Stimulated activated CD4-positive, alpha-beta T cell treated with anti-CD3 and anti-CD28 coated beads, Interleukin-4, amount 100 ng/mL, for 48 hours (primary cell): Measurements from ENCODE around the gene SRD5A1.

ENCODE experiments used
- DNase-seq, 2 donors: peaks; one replicate each; pipeline ENCODE4 v3.0.0-alpha.2; 2020; ENCODE audit warnings: low read depth in 2 of 2

Gene SRD5A1

DNA sequence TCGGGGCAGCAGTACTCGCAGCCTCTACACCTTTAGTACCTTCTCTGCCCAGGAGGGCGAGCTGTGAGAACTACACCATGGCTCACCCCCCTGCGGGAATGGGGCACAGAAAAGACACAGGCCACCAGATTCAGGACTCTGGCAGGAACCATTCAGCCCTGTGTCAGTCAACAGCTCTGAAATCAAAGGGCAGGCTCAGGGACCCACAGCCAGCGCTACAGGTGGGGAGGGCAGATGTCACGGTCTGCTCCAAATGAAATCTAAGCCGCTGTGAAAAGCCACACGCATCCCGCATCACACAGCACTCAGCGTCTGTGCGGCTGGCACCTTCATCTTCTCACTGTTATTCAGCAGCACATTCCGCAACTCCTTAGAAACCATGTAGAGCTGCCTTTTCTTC is 28.3 kb upstream of the SRD5A1 start:
- no peak for DNase-seq

- no peak for DNase-seq
Observed at GRCh38 chr5:6606884-6607558, 26.2 kb upstream of the SRD5A1 start.

DNA sequence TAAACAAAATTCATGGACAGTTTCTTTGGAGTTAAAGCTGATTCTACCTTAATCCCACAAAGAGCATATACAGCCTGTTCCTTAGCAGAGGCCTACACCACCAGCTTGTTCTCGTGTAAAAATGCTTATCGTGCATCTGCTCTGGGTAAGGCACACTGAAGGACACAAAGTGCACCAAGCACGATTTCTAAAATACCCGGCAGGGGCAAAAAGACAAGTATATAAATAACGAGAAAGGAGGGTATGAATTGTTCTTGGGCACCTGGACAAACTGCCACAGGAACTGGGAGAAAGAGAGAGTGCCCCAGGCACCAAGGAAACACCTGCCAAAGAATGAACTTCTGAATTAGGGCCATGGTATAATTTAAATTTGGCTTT is 25.7 kb upstream of the SRD5A1 start:
- DNase-seq: no peak

DNA sequence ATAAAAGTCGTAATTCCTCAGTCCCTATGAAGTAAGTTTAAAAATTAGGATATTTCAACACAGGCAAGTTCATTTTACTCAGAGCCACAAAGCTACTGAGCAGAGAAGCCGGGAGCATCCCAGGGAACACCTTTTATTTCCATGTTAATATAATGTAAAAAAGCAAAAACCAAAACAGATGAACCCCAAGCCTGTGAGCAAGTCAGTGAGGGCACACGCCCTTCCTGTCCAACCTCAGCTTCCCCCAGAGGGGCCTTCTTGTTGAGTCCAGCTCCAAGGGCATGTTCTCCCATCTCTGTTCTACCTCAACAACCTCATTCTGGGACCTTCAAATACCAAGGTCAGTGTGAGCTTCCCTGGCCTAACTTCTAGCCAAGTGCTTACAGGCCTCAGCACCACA is 25.2 kb upstream of the SRD5A1 start:
- no peak for DNase-seq

DNA sequence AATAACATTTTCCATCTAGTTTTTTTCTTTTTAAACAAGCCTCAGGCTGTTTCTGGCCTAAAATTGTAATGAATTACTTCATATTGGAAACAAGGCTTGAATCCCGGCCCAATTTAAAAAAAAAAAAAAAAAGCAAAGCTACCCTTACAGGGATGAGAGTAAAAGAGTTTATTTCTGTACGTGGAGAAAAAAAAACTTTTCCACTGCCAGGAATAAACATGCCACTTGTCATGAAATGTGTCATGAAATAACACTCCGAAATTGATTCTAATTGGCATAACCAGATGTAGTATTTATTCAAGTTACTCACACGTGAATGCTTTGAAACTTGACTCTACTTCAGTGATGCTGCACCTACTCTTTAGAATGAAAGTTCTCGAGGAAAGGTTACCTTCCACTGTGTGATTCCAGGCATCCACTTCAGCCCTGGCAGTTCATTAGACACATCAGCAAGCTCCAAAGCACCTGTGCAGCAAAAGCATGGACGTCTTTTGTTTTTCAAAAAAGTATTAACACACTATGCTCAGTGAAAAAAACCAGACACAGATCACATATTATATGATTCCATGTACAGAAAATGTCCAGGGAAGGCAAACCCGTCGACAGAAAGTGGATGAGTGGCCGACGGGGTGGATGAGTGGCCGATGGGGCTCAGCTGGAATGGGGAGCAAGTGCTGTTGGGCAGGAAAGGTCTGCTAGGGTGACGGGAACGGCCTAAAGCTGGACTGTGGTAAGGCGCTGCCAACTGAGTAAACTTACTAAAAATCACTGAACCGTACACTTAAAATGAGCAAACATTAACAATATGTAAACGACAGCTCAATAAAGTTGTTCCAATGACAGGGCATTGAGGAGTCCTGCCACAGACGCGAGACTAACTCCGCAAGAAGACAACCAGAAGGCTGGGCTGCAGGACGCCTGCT is 21.6 kb upstream of the SRD5A1 start:
- DNase-seq: no peak

DNA sequence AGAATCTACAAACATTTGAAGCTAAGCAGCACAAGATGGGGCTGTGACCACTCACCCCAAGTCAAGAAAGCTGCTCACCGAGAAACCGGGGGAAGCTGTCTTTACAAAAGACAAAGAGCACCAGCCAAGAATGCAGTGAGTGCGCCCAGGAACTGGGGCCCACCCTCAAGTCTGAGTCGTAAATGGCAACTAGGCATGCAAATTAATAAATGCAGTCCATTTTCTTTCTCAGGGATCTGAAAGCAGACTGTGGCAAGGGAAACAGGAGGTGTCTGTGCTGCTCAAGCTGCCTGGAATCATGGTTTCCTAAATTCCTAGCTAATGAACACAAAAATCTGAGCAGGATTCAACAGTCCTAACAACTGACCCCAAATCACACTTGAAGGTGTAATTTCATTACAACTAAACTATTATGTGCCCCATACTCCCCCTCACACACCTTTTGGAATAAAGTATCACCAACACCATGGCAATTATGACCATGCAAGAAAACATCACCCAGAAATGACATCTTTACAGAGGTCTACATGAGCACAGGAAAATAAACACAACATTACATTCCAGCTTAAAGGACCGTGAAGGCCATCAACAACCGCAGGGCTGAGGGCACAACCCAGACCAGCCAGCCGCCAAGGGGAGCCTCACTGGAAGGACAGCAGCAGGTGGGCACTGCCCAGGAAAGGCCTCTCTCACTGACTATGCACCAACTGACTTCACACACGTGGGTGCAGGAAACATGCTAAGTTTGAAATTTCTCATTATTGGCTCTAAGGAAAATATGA is 18.0 kb upstream of the SRD5A1 start:
- no peak for DNase-seq

- DNase-seq: no peak
Observed at GRCh38 chr5:6616632-6617031, 16.6 kb upstream of the SRD5A1 start.

- DNase-seq: no peak
Observed at GRCh38 chr5:6623228-6623627, 10.0 kb upstream of the SRD5A1 start.

DNA sequence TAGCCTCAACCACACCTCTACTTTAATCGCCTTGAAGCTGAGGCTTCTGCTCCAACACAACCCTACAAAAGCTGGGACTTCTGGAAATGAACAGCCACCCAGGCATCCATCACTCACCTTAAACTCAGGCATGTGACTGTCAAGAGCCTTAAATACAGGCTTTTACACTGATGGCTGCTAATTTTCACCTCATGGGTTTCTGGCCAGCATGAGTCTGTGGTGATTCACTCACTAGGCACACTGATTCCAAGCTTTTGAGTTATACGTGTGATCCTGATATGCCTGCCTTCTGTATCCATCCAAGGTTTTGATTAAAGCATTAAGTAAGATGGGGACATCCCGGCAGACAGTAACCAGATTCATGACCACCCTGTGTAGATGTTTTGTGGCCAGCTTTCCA is 9.3 kb upstream of the SRD5A1 start:
- no peak for DNase-seq

GRCh38 chr5:6626508-6626907 is 6.7 kb upstream of the SRD5A1 start:
- DNase-seq: no peak

- no peak for DNase-seq
Observed at GRCh38 chr5:6631441-6631840, 1.8 kb upstream of the SRD5A1 start.

GRCh38 chr5:6632324-6632887 is 834 bp upstream of the SRD5A1 start:
- no peak for DNase-seq

DNA sequence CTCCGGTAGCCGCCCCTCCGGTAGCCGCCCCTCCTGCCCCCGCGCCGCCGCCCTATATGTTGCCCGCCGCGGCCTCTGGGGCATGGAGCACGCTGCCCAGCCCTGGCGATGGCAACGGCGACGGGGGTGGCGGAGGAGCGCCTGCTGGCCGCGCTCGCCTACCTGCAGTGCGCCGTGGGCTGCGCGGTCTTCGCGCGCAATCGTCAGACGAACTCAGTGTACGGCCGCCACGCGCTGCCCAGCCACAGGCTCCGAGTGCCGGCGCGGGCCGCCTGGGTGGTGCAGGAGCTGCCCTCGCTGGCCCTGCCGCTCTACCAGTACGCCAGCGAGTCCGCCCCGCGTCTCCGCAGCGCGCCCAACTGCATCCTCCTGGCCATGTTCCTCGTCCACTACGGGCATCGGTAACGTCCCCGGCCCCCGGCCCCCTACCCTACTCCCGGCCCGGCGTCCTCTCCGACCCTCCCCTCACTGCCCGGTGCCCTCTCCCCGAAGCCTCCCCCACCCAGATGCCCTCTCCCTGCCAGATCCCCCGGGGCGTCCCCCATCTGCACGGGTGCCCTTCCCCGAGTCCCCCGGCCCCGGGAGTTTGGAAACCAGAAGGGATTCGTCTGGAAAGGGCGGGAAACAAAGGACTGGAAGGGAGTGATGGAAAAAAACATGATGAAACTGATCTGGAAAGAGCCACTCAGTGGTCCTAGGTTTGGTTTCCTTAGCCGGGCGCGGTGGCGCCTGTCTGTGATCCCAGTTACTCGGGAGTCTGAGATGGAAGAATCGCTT is 417 bp downstream of the SRD5A1 start:
- DNase-seq: no peak

GRCh38 chr5:6634306-6634705 is 1.1 kb downstream of the SRD5A1 start:
- DNase-seq: no peak

DNA sequence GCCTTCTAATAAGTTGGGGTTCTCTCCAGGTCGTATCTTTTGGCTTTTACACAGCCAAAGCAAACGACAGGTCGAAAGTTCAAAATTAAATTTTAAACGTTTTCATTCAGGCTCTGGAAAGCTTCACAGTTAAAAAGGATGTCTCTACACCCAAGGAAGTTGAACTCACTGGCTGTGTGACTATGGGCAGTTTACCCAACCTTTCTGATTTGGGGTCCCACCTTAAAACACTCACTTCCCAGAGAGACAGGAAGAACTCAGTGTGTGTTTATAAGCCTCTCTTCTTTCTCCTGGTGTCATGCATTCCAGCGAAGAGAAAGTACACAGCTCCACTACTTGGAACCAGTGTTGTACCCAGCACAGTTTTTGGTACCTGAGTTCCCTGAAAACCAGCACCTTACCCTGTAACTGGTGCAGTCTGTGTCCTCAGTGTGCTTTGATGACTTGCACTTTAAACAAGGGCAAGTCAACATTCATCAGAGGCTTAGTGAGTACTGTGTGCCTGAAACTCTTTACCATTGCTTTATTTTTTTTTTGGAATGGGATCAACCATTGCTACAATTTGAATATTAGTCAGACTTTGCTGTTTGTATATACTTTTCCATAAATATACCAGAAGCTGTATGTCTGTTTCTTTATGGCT is 1.7 kb downstream of the SRD5A1 start:
- no peak for DNase-seq

DNA sequence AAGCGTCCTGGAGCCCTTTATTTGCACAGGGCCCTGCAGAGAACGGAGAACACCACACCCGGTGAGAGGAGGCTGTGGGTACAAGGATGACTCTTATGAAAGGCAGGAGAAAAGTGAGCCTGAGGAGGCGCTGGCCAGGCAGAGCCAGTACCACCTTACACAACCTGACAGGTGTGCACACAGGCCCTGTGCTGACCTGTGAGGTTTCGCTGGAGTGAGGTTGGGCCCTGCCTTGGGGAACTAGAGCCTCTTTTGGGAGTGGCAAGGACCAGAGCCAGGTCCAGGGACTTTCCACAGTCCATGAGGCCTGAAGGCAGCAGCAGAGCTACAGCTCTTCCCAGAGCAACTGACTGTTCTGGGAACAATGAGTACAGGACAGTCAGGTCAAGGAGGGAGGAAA is 3.1 kb downstream of the SRD5A1 start:
- no peak for DNase-seq

- no peak for DNase-seq
Observed at GRCh38 chr5:6637022-6637421, 3.8 kb downstream of the SRD5A1 start.

DNA sequence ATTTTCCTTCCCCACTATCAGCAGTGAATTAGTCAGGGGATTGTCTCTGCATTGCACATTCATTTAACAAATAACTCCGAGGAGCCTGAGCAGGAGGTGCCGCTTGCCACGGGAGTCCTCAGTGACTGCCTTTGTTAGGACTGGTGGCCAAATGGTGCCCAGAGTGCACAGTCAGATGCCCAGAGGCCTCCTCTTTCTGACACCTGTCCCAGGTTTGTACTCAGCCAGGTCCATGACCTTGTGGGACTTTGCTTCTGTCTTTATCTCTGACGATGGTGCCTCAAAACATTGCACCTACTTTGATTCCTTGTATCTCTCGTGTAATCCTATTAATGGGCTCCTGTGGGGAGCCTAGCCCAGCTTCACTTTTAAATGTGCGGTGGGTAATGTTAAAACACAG is 4.3 kb downstream of the SRD5A1 start:
- DNase-seq: no peak

GRCh38 chr5:6638236-6638635 is 5.0 kb downstream of the SRD5A1 start:
- DNase-seq: no peak

GRCh38 chr5:6642655-6643054 is 9.4 kb downstream of the SRD5A1 start:
- DNase-seq: no peak

DNA sequence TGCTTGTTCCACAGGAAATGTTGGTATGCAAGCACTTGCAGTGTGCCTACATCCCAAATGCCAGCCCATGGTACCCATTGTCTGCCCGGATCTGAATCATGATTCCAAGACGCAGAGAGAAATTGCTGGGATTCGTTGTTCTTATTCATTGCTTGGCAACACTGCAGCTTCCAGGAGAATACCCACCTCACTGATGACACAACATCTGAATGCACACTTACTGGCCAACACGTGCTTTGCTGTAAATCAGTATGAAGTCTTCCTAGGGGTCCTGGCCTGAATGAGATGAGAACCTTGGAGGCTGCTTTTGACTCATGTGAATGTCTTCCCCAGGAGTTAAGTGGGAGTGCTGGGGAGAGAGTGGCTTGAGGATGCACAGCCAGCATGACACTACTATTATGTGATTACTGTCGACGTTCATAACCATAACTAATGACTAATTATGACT is 11.6 kb downstream of the SRD5A1 start:
- no peak for DNase-seq
